IPS DF 6.9 (cell line): ENCODE measurements around the gene KRTAP9-2.
"Not testable (repeated sequence)": the region's sequence is repeated elsewhere in the genome, so short reads cannot be mapped to it uniquely, and the experiment has no call there.

Source experiments
- DNase-seq: peaks from one replicate; pipeline ENCODE4 v3.0.0-alpha.2; 2013; ENCODE audit warnings: low read depth, low spot score
- H3K27ac ChIP-seq: one replicate; pipeline ENCODE4 v1.5.1; 2013; ENCODE audit warnings: low read length, control low read depth
- H3K27me3 ChIP-seq: 2 replicates; pipeline ENCODE4 v1.6.1; 2013; ENCODE audit warnings: mild to moderate bottlenecking, low read length; ENCODE audit not compliant: control insufficient read depth, insufficient read depth
- H3K36me3 ChIP-seq: 2 replicates; pipeline ENCODE4 v1.6.1; 2013; ENCODE audit warnings: low read length; ENCODE audit not compliant: control insufficient read depth, insufficient read depth
- H3K4me1 ChIP-seq: 2 replicates; pipeline ENCODE4 v1.6.1; 2013; ENCODE audit warnings: low read length; ENCODE audit not compliant: control insufficient read depth, insufficient read depth
- H3K4me3 ChIP-seq: 2 replicates; pipeline ENCODE4 v1.5.1; 2013; ENCODE audit warnings: mild to moderate bottlenecking, low read length
- H3K9me3 ChIP-seq: 2 replicates; pipeline ENCODE4 v1.6.1; 2013; ENCODE audit warnings: low read length, inconsistent platforms; ENCODE audit not compliant: control insufficient read depth, insufficient read depth
- WGBS: extraction: QIAGEN DNeasy Blood & Tissue Kit; methylation state at CpG from one replicate; pipeline ENCODE4 v1.1.7; 2013; ENCODE audit warnings: mixed read lengths, missing lambda C conversion rate; ENCODE audit not compliant: insufficient read length, insufficient coverage; 5-methylcytosine and 5-hydroxymethylcytosine counted together

KRTAP9-2 gene, protein sequence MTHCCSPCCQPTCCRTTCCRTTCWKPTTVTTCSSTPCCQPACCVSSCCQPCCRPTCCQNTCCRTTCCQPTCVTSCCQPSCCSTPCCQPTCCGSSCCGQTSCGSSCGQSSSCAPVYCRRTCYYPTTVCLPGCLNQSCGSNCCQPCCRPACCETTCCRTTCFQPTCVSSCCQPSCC

DNA sequence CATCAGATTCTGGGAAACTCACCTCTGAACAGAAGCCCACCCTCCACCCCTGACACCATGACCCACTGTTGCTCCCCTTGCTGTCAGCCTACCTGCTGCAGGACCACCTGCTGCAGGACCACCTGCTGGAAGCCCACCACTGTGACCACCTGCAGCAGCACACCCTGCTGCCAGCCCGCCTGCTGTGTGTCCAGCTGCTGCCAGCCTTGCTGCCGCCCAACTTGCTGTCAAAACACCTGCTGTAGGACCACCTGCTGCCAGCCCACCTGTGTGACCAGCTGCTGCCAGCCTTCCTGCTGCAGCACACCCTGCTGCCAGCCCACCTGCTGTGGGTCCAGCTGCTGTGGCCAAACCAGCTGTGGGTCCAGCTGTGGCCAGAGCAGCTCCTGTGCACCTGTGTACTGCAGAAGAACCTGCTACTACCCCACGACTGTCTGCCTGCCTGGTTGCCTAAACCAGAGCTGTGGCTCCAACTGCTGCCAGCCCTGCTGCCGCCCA, at the start of gene KRTAP9-2:
Gene KRTAP9-2, plus strand, starts transcription at position 51 of the 498 bp plus-strand sequence. Its CDS starts 7 bp downstream, at position 58.
- not testable (repeated sequence) for H3K27me3 ChIP-seq, H3K4me1 ChIP-seq, H3K9me3 ChIP-seq, DNase-seq, H3K27ac ChIP-seq, H3K4me3 ChIP-seq, H3K36me3 ChIP-seq
- WGBS: no CpG with 5 or more reads among the region's 4 CpGs

DNA sequence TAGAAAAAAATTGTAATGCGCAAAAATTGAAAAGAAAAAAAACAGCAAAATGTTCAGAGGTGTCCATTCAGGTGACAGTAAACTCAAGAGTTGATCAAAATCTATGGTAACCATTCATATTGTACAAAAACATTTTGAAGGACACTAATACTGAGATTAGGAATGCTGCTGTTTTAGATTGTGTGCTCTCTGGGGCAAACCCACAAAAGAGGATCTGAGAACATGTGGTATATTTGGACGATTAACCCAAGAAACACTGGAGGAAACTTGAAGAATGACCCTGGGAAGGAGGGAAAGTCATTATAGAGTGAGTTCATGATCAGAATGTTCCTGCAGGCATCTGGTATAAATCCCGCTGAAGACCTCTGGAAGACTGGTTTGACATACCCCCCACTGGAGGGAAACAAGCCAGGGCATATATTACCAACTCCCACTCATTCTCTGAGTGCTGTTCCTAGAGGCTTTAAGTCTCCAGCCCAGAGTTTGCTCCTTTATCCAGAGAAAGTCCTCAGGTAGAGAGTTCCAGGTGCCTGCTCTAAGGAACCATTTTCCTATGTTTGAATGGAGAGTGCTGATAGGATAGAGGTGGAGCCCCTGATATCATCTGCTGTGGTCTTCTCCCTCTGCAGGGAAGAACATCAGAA, 49.6 kb upstream of the KRTAP9-2 start:
- Histone ChIP-seq H3K36me3 (no peaks in the 10 kb centered on the region), H3K4me3 (no peak overlapping the region), H3K27me3 (no peaks in the 10 kb centered on the region), H3K4me1 (no peaks in the 10 kb centered on the region; the same call in 1 of the 2 replicates), H3K9me3 (no peaks in the 10 kb centered on the region), H3K27ac (no peak overlapping the region)
- DNase-seq: no peak
- no CpG with 5 or more reads among the region's 3 CpGs for WGBS

GRCh38 chr17:41177727-41178271, 48.6 kb upstream of the KRTAP9-2 start, which contains the start of gene KRTAP4-2:
TSS of gene KRTAP4-2 (minus strand) at chr17:41178221. CDS start at chr17:41178164, 57 bp downstream.
- Histone ChIP-seq H3K4me1 (no peaks in the 10 kb centered on the region; the same call in 1 of the 2 replicates), H3K4me3 (no peak within 1 kb of the TSS), H3K27ac (no peak within 1 kb of the TSS), H3K27me3 (no peaks in the 10 kb centered on the region), H3K9me3 (no peaks in the 10 kb centered on the region), H3K36me3 (no peaks in the 10 kb centered on the region)
- DNase-seq: no peak
- WGBS: no CpG with 5 or more reads among the region's 7 CpGs

DNA sequence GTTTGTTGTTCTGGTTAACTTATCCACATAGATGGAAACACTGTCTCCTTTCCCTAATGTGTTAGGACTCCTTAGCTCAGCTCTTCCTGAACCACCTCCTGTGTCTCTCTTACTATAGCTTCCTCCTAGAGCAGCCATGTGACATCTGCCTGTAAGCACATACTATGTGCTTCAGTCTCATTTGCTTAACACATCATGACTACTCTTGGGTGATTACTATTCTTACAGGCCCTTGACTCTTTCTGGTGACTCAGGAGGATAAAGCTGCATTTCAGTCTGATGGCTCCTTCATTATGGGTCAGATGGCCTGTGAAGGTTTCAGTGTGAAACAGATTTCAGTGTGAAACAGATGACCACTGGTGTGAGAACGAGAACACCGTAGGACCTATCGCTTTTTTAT, 48.1 kb upstream of the KRTAP9-2 start:
- Histone ChIP-seq H3K36me3 (no peaks in the 10 kb centered on the region), H3K27me3 (no peaks in the 10 kb centered on the region), H3K9me3 (no peaks in the 10 kb centered on the region), H3K4me1 (no peaks in the 10 kb centered on the region; the same call in 1 of the 2 replicates), H3K27ac (no peak overlapping the region), H3K4me3 (no peak overlapping the region)
- no CpG with 5 or more reads among the region's 3 CpGs for WGBS
- no peak for DNase-seq

DNA sequence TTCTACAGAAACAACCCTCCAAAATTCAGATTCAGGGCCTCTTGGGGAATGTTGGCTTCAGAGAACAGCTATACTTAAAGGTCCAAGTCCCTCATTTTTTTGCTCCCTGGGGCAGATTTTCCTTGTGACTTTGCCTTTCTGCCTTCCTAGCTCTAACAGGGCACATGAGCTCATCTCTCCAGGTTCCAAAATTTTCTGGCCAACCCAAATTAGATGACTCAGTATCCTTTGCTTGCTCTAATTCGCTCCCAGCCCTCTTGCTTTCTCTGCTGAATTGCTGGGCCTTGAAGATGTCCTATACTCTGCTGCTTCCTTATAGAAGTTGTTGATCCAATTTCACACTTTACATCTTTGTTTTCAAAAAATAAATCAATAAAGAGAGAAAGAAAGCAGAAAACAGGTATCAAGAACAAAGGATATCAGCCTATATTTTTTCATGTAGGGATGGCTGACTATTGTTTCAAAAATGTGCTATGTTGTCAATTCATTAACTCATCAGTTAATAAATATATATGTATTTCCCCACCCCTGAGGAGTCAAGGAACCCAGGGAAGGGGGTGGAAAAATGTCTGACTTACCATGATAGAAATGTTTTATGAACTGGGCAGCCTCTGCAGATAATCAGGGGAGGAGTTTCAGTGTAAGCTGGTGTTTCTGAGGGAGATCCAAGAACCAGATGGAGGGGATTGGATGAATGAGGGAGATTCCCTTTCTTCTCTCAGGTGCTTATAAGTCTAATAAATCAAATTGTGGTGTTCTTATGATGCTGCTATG, 47.4 kb upstream of the KRTAP9-2 start:
- no peaks in the 10 kb centered on the region for H3K27me3 ChIP-seq
- no peaks in the 10 kb centered on the region for H3K36me3 ChIP-seq
- H3K9me3 ChIP-seq: no peaks in the 10 kb centered on the region
- H3K4me1 ChIP-seq: no peaks in the 10 kb centered on the region; the same call in 1 of the 2 replicates
- H3K4me3 ChIP-seq: no peak overlapping the region
- no peak for DNase-seq
- H3K27ac ChIP-seq: no peak overlapping the region
- WGBS: no CpG with 5 or more reads among the region's 1 CpG

DNA sequence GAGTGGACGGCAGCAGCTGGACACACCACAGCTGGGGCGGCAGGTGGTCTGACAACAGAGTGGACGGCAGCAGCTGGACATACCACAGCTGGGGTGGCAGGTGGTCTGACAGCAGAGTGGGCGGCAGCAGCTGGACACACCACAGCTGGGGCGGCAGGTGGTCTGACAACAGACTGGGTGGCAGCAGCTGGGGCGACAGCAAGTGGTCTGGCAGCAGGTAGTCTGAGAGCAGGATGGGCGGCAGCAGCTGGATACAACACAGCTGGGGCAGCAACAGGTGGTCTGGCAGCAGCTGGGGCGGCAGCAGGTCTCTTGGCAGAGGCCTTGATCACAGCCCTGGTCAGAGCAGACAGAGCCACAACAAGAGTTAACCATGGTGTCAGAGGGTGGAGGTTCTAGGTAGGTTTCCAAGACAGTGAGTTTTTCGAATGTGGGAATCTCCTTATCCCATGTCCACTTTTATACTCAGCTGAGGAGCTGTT, 41.9 kb upstream of the KRTAP9-2 start, which contains the start of gene KRTAP4-1:
Gene KRTAP4-1, minus strand, starts transcription at position 432 of the 482 bp plus-strand sequence. Its CDS starts 57 bp downstream, at position 375.
- Histone ChIP-seq H3K36me3 (no peaks in the 10 kb centered on the region), H3K9me3 (no peaks in the 10 kb centered on the region), H3K4me1 (no peaks in the 10 kb centered on the region), H3K27ac (no peak within 1 kb of the TSS), H3K4me3 (no peak within 1 kb of the TSS), H3K27me3 (no peaks in the 10 kb centered on the region)
- DNase-seq: no peak
- no CpG with 5 or more reads among the region's 9 CpGs for WGBS

GRCh38 chr17:41185001-41185400, 41.4 kb upstream of the KRTAP9-2 start:
- no CpG with 5 or more reads among the region's 1 CpG for WGBS

DNA sequence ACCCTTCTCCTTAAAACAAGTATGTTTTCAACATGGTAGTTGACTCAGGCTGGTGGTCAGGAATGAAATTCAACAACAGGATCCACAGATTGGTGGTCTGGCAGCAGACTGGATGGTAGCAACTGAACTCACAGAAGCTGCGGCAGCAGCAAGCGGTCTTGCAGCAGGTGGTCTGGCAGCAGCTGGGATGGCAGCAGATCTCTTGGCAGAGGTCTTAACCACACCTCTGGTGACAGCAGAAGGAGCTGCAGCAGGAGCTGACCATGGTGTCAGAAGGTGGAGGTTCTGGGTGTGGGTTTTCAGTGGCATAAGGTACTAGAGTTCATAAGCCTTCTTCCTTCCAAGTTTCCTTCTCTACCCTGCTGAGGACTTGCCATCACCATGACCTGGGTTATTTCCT, 39.6 kb upstream of the KRTAP9-2 start:
- Histone ChIP-seq H3K9me3 (no peaks in the 10 kb centered on the region), H3K36me3 (no peaks in the 10 kb centered on the region), H3K27ac (no peak overlapping the region), H3K4me1 (peaks cover 2% of the 10 kb centered on the region; the same call in 1 of the 2 replicates), H3K4me3 (no peak overlapping the region), H3K27me3 (no peaks in the 10 kb centered on the region)
- DNase-seq: no peak
- no CpG with 5 or more reads among the region's 2 CpGs for WGBS

More at GRCh38 chr17:41185001-41185400, 41.4 kb upstream of the KRTAP9-2 start:
- no peaks in the 10 kb centered on the region for H3K27me3 ChIP-seq
- H3K9me3 ChIP-seq: no peaks in the 10 kb centered on the region
- H3K27ac ChIP-seq: no peak overlapping the region
- no peak overlapping the region for H3K4me3 ChIP-seq
- no peaks in the 10 kb centered on the region for H3K36me3 ChIP-seq
- H3K4me1 ChIP-seq: no peaks in the 10 kb centered on the region
- DNase-seq: no peak

DNA sequence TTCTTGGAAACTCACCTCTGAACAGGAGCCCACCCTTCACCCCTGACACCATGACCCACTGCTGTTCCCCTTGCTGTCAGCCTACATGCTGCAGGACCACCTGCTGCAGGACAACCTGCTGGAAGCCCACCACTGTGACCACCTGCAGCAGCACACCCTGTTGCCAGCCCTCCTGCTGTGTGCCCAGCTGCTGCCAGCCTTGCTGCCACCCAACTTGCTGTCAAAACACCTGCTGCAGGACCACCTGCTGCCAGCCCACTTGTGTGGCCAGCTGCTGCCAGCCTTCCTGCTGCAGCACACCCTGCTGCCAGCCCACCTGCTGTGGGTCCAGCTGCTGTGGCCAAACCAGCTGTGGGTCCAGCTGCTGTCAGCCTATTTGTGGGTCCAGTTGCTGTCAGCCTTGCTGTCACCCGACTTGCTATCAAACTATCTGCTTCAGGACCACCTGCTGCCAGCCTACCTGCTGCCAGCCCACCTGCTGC, 36.6 kb upstream of the KRTAP9-2 start, which contains the start of gene KRTAP9-1:
Gene KRTAP9-1, plus strand, starts transcription at position 51 of the 482 bp plus-strand sequence. Its CDS starts 0 bp downstream, at position 51.
- not testable (repeated sequence) for H3K27me3 ChIP-seq, DNase-seq
- no CpG with 5 or more reads among the region's 1 CpG for WGBS

DNA sequence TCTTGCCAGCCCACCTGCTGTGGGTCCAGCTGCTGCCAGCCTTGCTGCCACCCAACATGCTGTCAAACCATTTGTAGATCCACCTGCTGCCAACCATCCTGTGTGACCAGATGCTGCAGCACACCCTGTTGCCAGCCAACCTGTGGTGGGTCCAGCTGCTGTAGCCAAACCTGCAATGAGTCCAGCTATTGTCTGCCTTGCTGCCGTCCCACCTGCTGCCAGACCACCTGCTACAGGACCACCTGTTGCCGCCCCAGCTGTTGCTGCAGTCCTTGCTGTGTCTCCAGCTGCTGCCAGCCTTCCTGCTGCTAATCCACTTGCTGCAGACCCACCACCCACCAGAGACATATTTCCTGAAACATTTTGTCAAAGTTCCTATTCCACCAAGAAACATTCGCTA, 36.1 kb upstream of the KRTAP9-2 start:
- no CpG with 5 or more reads among the region's 3 CpGs for WGBS
- Histone ChIP-seq H3K4me3 (no peak overlapping the region), H3K36me3 (no peaks in the 10 kb centered on the region), H3K4me1 (peaks cover 2% of the 10 kb centered on the region; the same call in 1 of the 2 replicates), H3K27me3 (no peaks in the 10 kb centered on the region), H3K27ac (no peak overlapping the region), H3K9me3 (no peaks in the 10 kb centered on the region)
- DNase-seq: no peak

More for the DNA sequence above, 36.6 kb upstream of the KRTAP9-2 start, which contains the start of gene KRTAP9-1:
- H3K9me3 ChIP-seq, H3K4me3 ChIP-seq, H3K27ac ChIP-seq, H3K4me1 ChIP-seq, H3K36me3 ChIP-seq: not testable (repeated sequence)
